ENCODE data around the gene CPPED1. TPM values are rescaled to one million over a fixed set of nuclear protein-coding genes. Genes with fewer than 3 reads are reported as not detected.
"Not testable (repeated sequence)": the region's sequence is repeated elsewhere in the genome, so short reads cannot be mapped to it uniquely, and the experiment has no call there.

CPPED1 gene
- polyA plus RNA-seq (ENCODE audit: insufficient read length in 3 of 3) = 10 to 100 TPM; 21.1 to 27.0 (median 22.0) TPM
- long read RNA-seq, donor 1, full-length matches to known transcripts = 10 of 10 reads
- long read RNA-seq, donor 1, partial matches to known transcripts = 0 of 10 reads
- long read RNA-seq, donor 1, other reads (novel, unspliced or antisense) = 0 of 10 reads
- long read RNA-seq, donor 2, full-length matches to known transcripts = 12 of 18 reads
- long read RNA-seq, donor 2, partial matches to known transcripts = 6 of 18 reads
- long read RNA-seq, donor 2, other reads (novel, unspliced or antisense) = 0 of 18 reads
- long read RNA-seq, donor 3, full-length matches to known transcripts = 9 of 9 reads
- long read RNA-seq, donor 3, partial matches to known transcripts = 0 of 9 reads
- long read RNA-seq, donor 3, other reads (novel, unspliced or antisense) = 0 of 9 reads
- long read RNA-seq, donor 4, full-length matches to known transcripts = 10 of 10 reads
- long read RNA-seq, donor 4, partial matches to known transcripts = 0 of 10 reads
- long read RNA-seq, donor 4, other reads (novel, unspliced or antisense) = 0 of 10 reads
- long read RNA-seq, donor 5, full-length matches to known transcripts = 4 of 4 reads
- long read RNA-seq, donor 5, partial matches to known transcripts = 0 of 4 reads
- long read RNA-seq, donor 5, other reads (novel, unspliced or antisense) = 0 of 4 reads
- long read RNA-seq, donor 6, full-length matches to known transcripts = 9 of 14 reads
- long read RNA-seq, donor 6, partial matches to known transcripts = 5 of 14 reads
- long read RNA-seq, donor 6, other reads (novel, unspliced or antisense) = 0 of 14 reads
- long read RNA-seq, donor 7, full-length matches to known transcripts = 6 of 12 reads
- long read RNA-seq, donor 7, partial matches to known transcripts = 6 of 12 reads
- long read RNA-seq, donor 7, other reads (novel, unspliced or antisense) = 0 of 12 reads
- long read RNA-seq, donor 8, full-length matches to known transcripts = 3 of 3 reads
- long read RNA-seq, donor 8, partial matches to known transcripts = 0 of 3 reads
- long read RNA-seq, donor 8, other reads (novel, unspliced or antisense) = 0 of 3 reads
- long read RNA-seq, donor 9, full-length matches to known transcripts = 12 of 18 reads
- long read RNA-seq, donor 9, partial matches to known transcripts = 6 of 18 reads
- long read RNA-seq, donor 9, other reads (novel, unspliced or antisense) = 0 of 18 reads
- long read RNA-seq, donor 10, full-length matches to known transcripts = 6 of 13 reads
- long read RNA-seq, donor 10, partial matches to known transcripts = 7 of 13 reads
- long read RNA-seq, donor 10, other reads (novel, unspliced or antisense) = 0 of 13 reads
- long read RNA-seq, donor 11, full-length matches to known transcripts = 6 of 6 reads
- long read RNA-seq, donor 11, partial matches to known transcripts = 0 of 6 reads
- long read RNA-seq, donor 11, other reads (novel, unspliced or antisense) = 0 of 6 reads
- long read RNA-seq, donor 12, full-length matches to known transcripts = 26 of 26 reads
- long read RNA-seq, donor 12, partial matches to known transcripts = 0 of 26 reads
- long read RNA-seq, donor 12, other reads (novel, unspliced or antisense) = 0 of 26 reads
- long read RNA-seq, donor 13, full-length matches to known transcripts = 8 of 8 reads
- long read RNA-seq, donor 13, partial matches to known transcripts = 0 of 8 reads
- long read RNA-seq, donor 13, other reads (novel, unspliced or antisense) = 0 of 8 reads
- long read RNA-seq, donor 14 = 0 reads
- long read RNA-seq, donor 15 = 0 reads
- long read RNA-seq, donor 16, full-length matches to known transcripts = 13 of 29 reads
- long read RNA-seq, donor 16, partial matches to known transcripts = 16 of 29 reads
- long read RNA-seq, donor 16, other reads (novel, unspliced or antisense) = 0 of 29 reads

GRCh38 chr16:12803203-12804093 lies at the start of gene CPPED1:
CPPED1 (minus strand) TSS chr16:12803887; CDS start chr16:12803776, 111 bp downstream.
- peak; percentile 90 for DNase-seq

GRCh38 chr16:12850186-12850585 lies 46.5 kb upstream of the CPPED1 start:
- DNase-seq = no peak

GRCh38 chr16:12846592-12846991 lies 42.9 kb upstream of the CPPED1 start:
- DNase-seq = no peak

GRCh38 chr16:12845282-12845681 lies 41.6 kb upstream of the CPPED1 start:
- DNase-seq = no peak

GRCh38 chr16:12837756-12838155 lies 34.1 kb upstream of the CPPED1 start:
- DNase-seq = no peak

GRCh38 chr16:12837291-12837690 lies 33.6 kb upstream of the CPPED1 start:
- no peak for DNase-seq

- no peak for DNase-seq
Measured at GRCh38 chr16:12833926-12834325, 30.2 kb upstream of the CPPED1 start.

GRCh38 chr16:12829096-12829888 lies 25.6 kb upstream of the CPPED1 start:
- no peak for DNase-seq

GRCh38 chr16:12828206-12828605 lies 24.5 kb upstream of the CPPED1 start:
- no peak for DNase-seq

GRCh38 chr16:12826559-12826958 lies 22.9 kb upstream of the CPPED1 start:
- DNase-seq = no peak

- peak; percentile 37 for DNase-seq
Measured at GRCh38 chr16:12819126-12820117, 15.7 kb upstream of the CPPED1 start.

- DNase-seq = no peak
Measured at GRCh38 chr16:12818326-12818725, 14.6 kb upstream of the CPPED1 start.

- not testable (repeated sequence) for DNase-seq
Measured at GRCh38 chr16:12816791-12817214, 13.1 kb upstream of the CPPED1 start.

- no peak for DNase-seq
Measured at GRCh38 chr16:12815361-12815760, 11.7 kb upstream of the CPPED1 start.

- DNase-seq = not testable (repeated sequence)
Measured at GRCh38 chr16:12813734-12814133, 10.0 kb upstream of the CPPED1 start.

GRCh38 chr16:12813321-12813720 lies 9.6 kb upstream of the CPPED1 start:
- not testable (repeated sequence) for DNase-seq
